Stimulated activated CD4-positive, alpha-beta T cell treated with anti-CD3 and anti-CD28 coated beads, Interleukin-15, amount 100 ng/mL, for 24 hours (primary cell): ENCODE results near the gene MYH15.

Experiments used
- DNase-seq: peaks from one replicate; pipeline ENCODE4 v3.0.0-alpha.2; 2020

The MYH15 gene

DNA sequence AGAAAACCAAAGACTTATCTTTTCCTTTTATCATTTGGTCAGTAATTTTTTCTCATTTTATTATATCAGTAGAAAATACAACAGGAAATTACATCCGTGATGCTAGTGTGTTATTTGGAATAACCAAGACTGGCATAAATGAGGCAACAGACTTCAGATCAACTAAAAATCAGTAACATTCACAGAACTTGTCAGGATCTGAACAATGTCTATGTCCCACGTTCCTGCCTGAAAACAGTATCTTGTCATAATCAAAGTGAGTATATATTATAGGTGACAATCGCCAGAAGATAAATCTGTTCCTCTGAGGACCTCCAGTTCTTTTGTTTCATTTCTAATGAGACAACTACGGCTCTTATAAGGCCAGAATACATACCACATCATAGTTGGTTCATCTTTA lies 41.8 kb downstream of the MYH15 start:
- DNase-seq = no peak

GRCh38 chr3:108462899-108463298 lies 47.5 kb downstream of the MYH15 start:
- no peak for DNase-seq

- no peak for DNase-seq
These were observed 48.7 kb downstream of the MYH15 start for GRCh38 chr3:108461661-108462111.

DNA sequence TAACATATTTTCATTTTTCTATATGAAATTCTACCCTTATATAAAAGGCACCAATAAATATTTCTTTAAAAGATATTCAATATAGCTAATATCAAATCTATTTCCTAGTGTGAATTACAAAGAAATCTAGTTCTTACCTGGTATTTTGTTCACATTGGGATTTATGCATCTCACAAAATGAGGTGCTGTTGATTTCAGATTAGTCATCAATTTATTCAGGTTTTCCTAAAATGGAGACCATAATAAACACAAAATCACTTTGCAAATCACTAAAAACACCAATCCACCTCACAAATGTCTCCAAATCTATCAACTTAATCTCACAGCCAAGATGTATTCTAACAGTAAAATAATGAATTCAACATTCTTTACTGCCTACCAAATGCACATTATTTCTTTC lies 51.2 kb downstream of the MYH15 start:
- no peak for DNase-seq

GRCh38 chr3:108455212-108455705 lies 55.1 kb downstream of the MYH15 start:
- DNase-seq = no peak

DNA sequence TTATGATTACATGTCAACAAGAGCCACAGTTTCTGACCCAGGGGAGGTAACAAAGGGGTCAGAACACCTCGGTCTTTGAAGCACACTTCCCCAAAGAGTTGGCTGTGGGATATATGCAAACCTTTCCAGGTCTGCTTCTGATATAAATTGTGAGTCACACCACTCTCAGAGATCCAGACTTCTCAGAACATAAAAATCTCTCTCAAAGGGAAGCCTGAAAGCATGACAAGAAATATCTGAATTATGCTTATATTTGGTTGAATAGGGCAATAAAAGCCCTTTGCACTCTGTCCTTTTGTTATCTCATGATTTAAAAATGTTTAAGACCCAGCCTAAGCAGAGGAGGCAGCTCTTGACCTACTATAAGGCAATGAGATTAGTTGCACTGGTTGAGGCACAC lies 56.8 kb downstream of the MYH15 start:
- DNase-seq = no peak

DNA sequence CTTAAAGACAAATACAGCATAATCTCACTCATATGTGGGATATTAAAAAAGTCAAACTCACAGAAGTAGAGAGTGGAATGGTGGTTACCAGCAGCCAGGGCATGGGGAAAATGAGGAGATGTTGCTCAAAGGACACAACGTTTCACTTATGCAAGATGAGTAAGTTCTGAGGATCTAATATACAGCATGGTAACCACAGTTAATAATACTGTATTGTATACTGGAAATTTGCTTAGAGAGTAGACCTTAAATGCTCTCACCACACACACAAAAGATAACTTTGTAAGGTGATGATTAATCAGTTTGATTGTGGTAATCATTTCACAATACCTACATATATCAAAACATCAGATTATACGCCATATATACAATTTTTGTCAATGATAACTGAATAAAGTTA lies 60.0 kb downstream of the MYH15 start:
- DNase-seq = no peak

GRCh38 chr3:108448593-108448992 lies 61.8 kb downstream of the MYH15 start:
- DNase-seq = no peak

DNA sequence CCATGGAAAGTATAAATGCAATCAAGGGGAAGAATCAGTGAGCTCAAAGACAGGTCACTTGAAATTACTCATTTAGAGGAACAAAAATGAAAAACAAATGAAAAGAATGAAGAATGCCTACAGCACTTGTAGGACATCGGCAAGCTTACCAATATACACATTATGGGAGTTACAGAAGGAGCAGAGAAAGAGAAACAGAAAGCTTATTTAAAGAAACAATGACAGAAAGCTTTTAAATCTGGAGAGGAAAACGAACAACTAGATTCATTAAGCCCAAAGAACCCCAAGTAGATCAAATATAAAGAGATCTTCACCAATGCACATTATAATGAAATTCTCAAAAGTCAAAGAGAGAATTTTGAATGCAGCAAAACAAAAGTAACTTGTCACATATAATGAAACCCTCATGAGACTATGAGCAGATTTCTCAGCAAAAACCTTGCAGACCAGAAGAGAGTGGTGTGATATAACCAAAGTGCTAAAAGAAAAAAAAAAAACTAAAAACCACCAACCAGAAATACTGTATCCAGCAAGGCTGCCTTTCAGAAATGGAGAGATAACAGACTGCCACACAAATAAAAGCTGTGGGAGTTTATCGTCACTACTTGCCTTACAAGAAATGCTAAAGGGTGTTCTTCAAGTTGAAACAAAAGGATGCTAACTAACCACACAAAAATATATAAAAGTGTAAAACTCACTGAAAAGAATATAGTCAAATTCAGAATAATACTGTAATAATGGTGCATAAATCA lies 63.1 kb downstream of the MYH15 start:
- DNase-seq = no peak

- DNase-seq = no peak
These were observed 68.1 kb downstream of the MYH15 start for GRCh38 chr3:108442281-108442680.

DNA sequence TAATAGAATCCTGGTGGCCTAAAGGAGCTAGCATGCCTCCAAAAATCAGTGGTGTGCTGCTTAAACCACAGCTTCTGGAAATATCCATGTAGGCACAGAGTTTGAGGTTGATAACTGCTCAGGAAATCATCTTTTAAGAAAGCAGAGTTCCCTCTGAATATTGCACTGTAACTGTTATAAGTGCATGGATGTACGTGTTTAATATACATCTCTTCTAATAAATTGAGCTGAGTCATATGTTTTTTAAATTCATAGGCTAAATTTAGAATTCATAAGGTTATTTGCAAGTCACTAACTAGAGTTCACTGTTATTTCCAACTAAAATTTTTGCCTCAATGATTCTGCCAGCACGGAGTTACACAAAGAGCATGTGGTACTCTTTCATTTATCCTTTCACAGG lies 68.9 kb downstream of the MYH15 start:
- DNase-seq = no peak

DNA sequence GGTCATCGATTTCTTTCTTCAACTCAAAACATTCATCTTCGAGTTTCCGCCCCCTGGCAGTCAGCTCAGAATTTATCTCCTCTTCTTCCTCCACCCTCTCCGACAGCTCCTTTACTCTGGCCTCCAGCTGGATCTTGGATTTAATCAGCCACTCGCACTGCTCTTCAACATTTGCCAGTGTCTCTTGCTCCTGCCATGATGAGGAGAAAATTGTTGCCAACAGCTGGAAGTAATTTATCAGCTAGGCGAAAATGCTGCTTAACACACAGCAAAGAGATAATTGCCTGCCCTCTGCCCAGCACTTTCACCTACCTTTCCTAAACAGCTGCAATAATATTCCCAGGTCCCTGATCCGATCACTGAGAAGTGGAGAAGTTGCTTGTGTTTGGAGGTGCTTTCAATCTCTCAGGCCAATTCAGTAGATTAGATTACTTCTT lies 69.3 kb downstream of the MYH15 start:
- no peak for DNase-seq

- DNase-seq = no peak
These were observed 71.9 kb downstream of the MYH15 start for GRCh38 chr3:108438542-108438941.

- no peak for DNase-seq
These were observed 73.0 kb downstream of the MYH15 start for GRCh38 chr3:108437439-108437838.

DNA sequence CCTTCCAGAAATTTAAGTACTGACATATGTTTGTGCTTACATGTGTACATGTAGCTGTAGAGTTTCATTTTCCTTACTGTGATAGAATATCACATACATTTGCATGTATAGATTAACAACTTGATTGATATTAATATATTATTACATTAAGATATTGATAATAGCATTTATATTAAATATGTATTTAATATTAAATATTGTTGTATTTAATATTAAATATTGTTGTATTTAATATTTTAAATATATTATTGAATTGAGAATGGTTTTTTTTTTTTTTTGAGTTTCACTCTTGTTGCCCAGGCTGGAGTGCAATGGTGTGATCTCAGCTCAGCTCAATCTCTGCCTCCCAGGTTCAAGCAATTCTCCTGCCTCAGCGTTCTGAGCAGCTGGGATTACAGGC lies 76.5 kb downstream of the MYH15 start:
- DNase-seq = no peak

DNA sequence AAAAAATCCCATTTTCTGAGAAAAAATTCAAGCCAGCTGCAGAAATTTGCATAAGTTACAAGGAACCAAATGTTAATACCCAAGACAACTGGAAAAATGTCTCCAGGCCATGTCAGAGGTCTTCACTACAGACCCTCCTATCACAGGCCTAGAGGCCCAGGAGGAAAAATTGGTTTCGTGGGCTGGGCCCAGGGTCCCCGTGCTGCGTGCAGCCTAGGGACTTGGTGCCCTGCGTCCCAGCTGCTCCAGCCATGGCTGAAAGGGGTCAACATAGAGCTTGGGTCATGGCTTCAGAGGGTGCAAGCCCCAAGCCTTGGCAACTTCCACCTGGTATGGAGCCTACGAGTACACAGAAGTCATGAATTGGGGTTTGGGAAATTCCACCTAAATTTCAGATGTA lies 78.0 kb downstream of the MYH15 start:
- no peak for DNase-seq

DNA sequence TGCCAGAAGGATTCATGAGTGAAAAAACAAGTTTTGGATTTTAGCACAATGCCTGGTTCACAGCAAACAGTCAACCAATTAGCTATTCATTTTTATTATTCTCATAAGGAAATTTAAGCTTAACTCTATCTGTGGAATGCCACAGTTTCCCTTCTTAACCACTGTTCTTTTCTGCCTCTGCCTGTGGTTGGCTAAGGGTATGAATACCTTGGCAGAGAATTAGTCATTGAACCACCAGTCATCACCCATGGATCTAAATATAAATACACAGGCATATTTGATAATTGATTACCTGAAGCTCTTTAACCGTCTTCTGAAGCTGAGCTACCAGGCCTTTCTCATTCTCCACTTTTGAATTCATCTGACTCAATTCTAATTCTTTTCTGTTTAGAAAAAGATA lies 79.9 kb downstream of the MYH15 start:
- no peak for DNase-seq

DNA sequence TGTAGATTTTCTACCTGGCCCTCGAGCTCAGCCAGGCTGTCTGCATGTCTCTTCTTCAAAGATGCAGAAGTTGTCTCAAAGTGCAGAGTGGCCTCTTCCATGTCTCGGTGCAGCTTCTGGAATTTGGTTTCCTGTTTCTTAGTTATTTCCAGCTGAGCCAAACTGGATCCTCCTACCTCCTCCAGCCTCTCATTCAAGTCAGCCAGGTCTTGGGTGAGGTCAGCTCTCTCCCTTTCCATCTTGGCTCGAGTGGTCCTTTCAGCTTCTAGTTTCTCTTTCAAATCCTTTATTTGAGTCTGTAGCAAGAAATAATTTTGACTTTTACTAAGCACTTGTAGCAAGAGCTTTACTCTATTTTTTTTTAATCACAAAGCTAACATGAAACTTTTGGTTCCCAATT lies 81.8 kb downstream of the MYH15 start:
- DNase-seq = no peak

- peak; percentile 4 for DNase-seq
These were observed 89.5 kb downstream of the MYH15 start for GRCh38 chr3:108420926-108421325.

GRCh38 chr3:108416111-108416869 lies 94.1 kb downstream of the MYH15 start:
- DNase-seq = peak; percentile 4

- no peak for DNase-seq
These were observed 94.7 kb downstream of the MYH15 start for GRCh38 chr3:108415661-108416060.

DNA sequence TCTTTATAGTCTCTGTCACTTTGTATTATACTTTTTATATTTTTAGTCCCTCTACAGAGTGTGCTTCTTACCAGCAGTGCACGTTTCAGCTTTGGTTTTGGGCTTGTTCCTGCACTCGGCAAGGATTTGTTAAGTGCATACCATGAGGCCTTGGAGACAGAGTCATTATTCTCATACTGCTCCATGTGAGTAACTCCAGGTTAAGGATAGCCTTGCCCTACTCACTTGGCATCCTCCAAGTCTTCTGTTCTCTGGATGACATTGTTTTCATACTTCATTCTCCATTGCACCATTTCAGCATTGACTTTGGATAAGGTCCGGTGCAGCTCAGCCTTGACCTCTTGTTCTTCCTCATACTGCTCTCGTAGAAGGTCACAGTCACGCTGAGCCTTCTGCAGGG lies 96.4 kb downstream of the MYH15 start:
- no peak for DNase-seq

- DNase-seq = no peak
These were observed 98.2 kb downstream of the MYH15 start for GRCh38 chr3:108412121-108412750.

GRCh38 chr3:108410531-108410984 lies 99.8 kb downstream of the MYH15 start:
- DNase-seq = no peak
